Gastrocnemius medialis (tissue), 4 donors: ENCODE data around the gene ERC1. TPM values are rescaled to one million over a fixed set of nuclear protein-coding genes. Genes with fewer than 3 reads are reported as not detected.

Source experiments
- ATAC-seq, 2 donors: fragments of 150-250 bp; one replicate each; pipeline ENCODE4 v1.9.1; 2016
- DNase-seq, 2 donors: peaks; one replicate each; pipeline ENCODE4 v3.0.0-alpha.2; 2019
- H3K27ac ChIP-seq, 4 donors: fragments of 200-600 bp; sonication (generic); 1 replicate in 1 of 4; 2 replicates in 3 of 4; pipeline ENCODE4 v1.5.1; 2016 to 2018; ENCODE audit warnings: mild to moderate bottlenecking in 2 of 4, moderate library complexity in 1 of 4
- H3K27me3 ChIP-seq, 3 donors: fragments of 200-600 bp; sonication (generic) in 2 of 3; 1 replicate in 1 of 3; 2 replicates in 2 of 3; pipeline versions ENCODE4 v1.5.1 to v1.6.0; 2016 to 2019; ENCODE audit warnings: mild to moderate bottlenecking in 1 of 3, moderate library complexity in 1 of 3
- H3K36me3 ChIP-seq, 2 donors: fragments of 200-600 bp; sonication (generic) in 1 of 2; one replicate each; pipeline ENCODE4 v1.5.1; 2017 to 2018
- H3K4me1 ChIP-seq, 2 donors: fragments of 200-600 bp; sonication (generic) in 1 of 2; one replicate each; pipeline ENCODE4 v1.5.1; 2016 to 2017; ENCODE audit warnings: mild to moderate bottlenecking in 2 of 2
- H3K4me3 ChIP-seq, 4 donors: fragments of 200-600 bp; sonication (generic) in 3 of 4; 1 replicate in 1 of 4; 2 replicates in 3 of 4; pipeline ENCODE4 v1.5.1; 2016 to 2019; ENCODE audit warnings: mild to moderate bottlenecking in 2 of 4
- H3K9me3 ChIP-seq, 3 donors: fragments of 200-600 bp; sonication (generic) in 2 of 3; 1 replicate in 1 of 3; 2 replicates in 2 of 3; pipeline ENCODE4 v1.5.1; 2016 to 2019
- POLR2A ChIP-seq, 2 donors: fragments of 450-650 bp; IDR thresholded peaks; one replicate each; pipeline ENCODE4 v1.6.1; 2017; ENCODE audit warnings: antibody characterized with exemption in 2 of 2, mild to moderate bottlenecking in 2 of 2, moderate library complexity in 2 of 2
- in situ Hi-C, 4 donors: fragments of 200-750 bp; cut with MboI; loops; one replicate each; pipeline versions ENCODE4 v1.15.0 to v1.8.0; 2017; ENCODE audit warnings: low sequenced_read_pairs in 4 of 4
- intact Hi-C: fragments of 100-400 bp; cut with DNase I; formaldehyde crosslinking; loops from one replicate; pipeline ENCODE4 v1.15.1; 2023; ENCODE audit warnings: low total_unique reads
- total RNA-seq, 4 donors: library from RNA; depleted of rRNA; stranded (reverse); fragments of >200 nt; gene quantifications; one replicate each; pipeline versions ENCODE4 v1.1.0 to v1.2.3, GENCODE V29; 2016
- TF ChIP-seq, protein P1 (sequence below), 5 experiments: fragments of 450-650 bp in 3 of 5; fragments of 200-600 bp in 2 of 5; sonication (generic) in 2 of 5; IDR thresholded peaks in 4 of 5; conservative IDR thresholded peaks in 1 of 5; 1 replicate in 4 of 5; 2 replicates in 1 of 5; pipeline ENCODE4 v1.5.1; 2016 to 2019; ENCODE audit warnings: antibody characterized with exemption in 5 of 5, mild to moderate bottlenecking in 3 of 5, moderate library complexity in 3 of 5

Gene ERC1
- total RNA-seq, 4 donors from 2014 or later, result 20.3 to 39.1 (median 23.5) TPM

DNA sequence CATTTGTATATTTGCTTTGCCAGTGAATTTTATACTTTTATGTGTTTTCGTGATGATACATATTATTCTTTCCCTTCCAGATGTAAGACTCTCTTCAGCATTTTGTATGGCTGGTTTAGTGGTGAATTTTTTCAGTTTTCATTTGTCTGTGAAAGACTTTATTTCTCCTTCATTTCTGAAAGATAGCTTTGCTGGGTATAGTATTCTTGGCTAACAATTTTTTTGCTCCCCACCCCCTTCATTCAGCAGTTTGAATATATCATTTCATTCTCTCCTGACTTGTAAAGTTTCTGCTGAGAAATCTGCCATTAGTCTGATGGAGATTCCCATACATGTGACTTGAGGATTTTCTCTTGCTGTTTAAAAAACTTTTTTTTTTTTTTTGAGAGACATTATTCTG lies 72.8 kb downstream of the ERC1 start:
- ATAC-seq (no peak), DNase-seq (no peak)
- intact Hi-C loops (no loop called here), in situ Hi-C loops (no loop called here)
- TF ChIP-seq POLR2A (IDR thresholded peaks at IDR 0.05), result no peak
- TF ChIP-seq, protein P1, sequence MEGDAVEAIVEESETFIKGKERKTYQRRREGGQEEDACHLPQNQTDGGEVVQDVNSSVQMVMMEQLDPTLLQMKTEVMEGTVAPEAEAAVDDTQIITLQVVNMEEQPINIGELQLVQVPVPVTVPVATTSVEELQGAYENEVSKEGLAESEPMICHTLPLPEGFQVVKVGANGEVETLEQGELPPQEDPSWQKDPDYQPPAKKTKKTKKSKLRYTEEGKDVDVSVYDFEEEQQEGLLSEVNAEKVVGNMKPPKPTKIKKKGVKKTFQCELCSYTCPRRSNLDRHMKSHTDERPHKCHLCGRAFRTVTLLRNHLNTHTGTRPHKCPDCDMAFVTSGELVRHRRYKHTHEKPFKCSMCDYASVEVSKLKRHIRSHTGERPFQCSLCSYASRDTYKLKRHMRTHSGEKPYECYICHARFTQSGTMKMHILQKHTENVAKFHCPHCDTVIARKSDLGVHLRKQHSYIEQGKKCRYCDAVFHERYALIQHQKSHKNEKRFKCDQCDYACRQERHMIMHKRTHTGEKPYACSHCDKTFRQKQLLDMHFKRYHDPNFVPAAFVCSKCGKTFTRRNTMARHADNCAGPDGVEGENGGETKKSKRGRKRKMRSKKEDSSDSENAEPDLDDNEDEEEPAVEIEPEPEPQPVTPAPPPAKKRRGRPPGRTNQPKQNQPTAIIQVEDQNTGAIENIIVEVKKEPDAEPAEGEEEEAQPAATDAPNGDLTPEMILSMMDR (IDR thresholded peaks at IDR 0.05 in 4 of 5, conservative IDR thresholded peaks at IDR 0.05 in 1 of 5), result no peak
- Histone ChIP-seq H3K9me3 (peaks cover 0 to 13% (median 0%) of the 10 kb centered on the region in 3 donors), H3K36me3 (peaks cover 0 to 3% of the 10 kb centered on the region in 2 donors), H3K27me3 (no peaks in the 10 kb centered on the region), H3K27ac (no peak overlapping the region), H3K4me1 (peaks cover 0 to 3% of the 10 kb centered on the region in 2 donors), H3K4me3 (no peak overlapping the region)

DNA sequence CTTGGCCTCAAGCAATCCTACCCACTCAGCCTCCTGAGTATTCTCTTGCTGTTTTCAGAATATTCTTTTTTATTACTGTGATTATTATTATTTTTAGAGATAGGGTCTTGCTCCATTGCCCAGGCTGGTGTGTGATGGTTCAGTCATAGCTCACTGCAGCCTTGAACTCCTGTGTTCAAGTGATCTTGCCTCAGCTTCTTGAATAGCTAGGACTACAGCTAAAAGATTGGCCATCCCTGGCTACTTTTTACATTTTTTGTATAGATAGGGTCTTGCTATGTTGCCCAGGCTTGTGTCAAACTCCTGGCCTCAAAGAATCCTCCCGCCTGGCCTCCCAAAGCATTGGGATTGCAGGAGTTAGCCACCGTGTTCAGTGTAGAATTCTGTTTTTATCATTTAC lies 73.3 kb downstream of the ERC1 start:
- no peak overlapping the region for H3K4me3 ChIP-seq
- peaks cover 0 to 3% of the 10 kb centered on the region in 2 donors for H3K4me1 ChIP-seq
- H3K9me3 ChIP-seq, result peaks cover 0 to 13% (median 0%) of the 10 kb centered on the region in 3 donors
- H3K27ac ChIP-seq, result no peak overlapping the region
- no peak for TF ChIP-seq POLR2A (IDR thresholded peaks at IDR 0.05)
- TF ChIP-seq, protein P1 (IDR thresholded peaks at IDR 0.05 in 4 of 5, conservative IDR thresholded peaks at IDR 0.05 in 1 of 5), result no peak
- intact Hi-C loops, result no loop called here
- DNase-seq (no peak), ATAC-seq (no peak)
- H3K27me3 ChIP-seq, result no peaks in the 10 kb centered on the region
- H3K36me3 ChIP-seq, result peaks cover 0 to 3% of the 10 kb centered on the region in 2 donors
- in situ Hi-C loops, result no loop called here

- ATAC-seq (no peak), DNase-seq (no peak)
- TF ChIP-seq POLR2A (IDR thresholded peaks at IDR 0.05), result no peak
- TF ChIP-seq, protein P1 (IDR thresholded peaks at IDR 0.05 in 4 of 5, conservative IDR thresholded peaks at IDR 0.05 in 1 of 5), result no peak
- H3K27me3 ChIP-seq, result no peaks in the 10 kb centered on the region
- H3K4me1 ChIP-seq, result peaks cover 0 to 3% of the 10 kb centered on the region in 2 donors
- H3K4me3 ChIP-seq, result no peak overlapping the region
- peaks cover 0 to 13% (median 0%) of the 10 kb centered on the region in 3 donors for H3K9me3 ChIP-seq
- H3K36me3 ChIP-seq, result peaks cover 0 to 3% of the 10 kb centered on the region in 2 donors
- intact Hi-C loops (no loop called here), in situ Hi-C loops (no loop called here)
- no peak overlapping the region for H3K27ac ChIP-seq
Observed at GRCh38 chr12:1065629-1066028, 74.6 kb downstream of the ERC1 start.

DNA sequence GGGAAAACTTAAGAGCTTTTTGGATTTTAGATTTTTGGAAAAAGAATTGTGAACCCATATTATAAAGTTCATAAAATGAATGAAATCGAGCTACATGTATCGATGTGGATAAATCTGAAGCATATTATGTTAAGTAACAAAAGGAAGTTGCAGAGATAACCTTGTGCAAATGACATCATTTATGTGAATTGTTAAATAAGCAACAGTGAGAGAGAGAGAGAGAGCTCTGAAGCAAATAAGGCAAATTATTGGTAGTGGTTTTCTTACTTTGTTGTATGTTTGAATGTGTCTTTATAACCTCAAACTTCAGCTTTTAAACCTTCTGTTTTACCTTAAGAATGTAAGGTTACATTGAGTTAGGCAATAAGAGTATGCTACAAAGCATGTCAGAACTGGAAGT lies 78.8 kb downstream of the ERC1 start:
- TF ChIP-seq, protein P1 (IDR thresholded peaks at IDR 0.05 in 4 of 5, conservative IDR thresholded peaks at IDR 0.05 in 1 of 5), result no peak
- TF ChIP-seq POLR2A (IDR thresholded peaks at IDR 0.05), result no peak
- Histone ChIP-seq H3K4me1 (peaks cover 0 to 3% of the 10 kb centered on the region in 2 donors), H3K36me3 (no peaks in the 10 kb centered on the region), H3K9me3 (no peaks in the 10 kb centered on the region), H3K27ac (no peak overlapping the region), H3K27me3 (no peaks in the 10 kb centered on the region), H3K4me3 (no peak overlapping the region)
- ATAC-seq, result no peak
- no peak for DNase-seq
- intact Hi-C loops (no loop called here), in situ Hi-C loops (no loop called here)

- no peak for ATAC-seq
- intact Hi-C loops (no loop called here), in situ Hi-C loops (no loop called here)
Observed at GRCh38 chr12:1071182-1071581, 80.2 kb downstream of the ERC1 start.

More at GRCh38 chr12:1071182-1071581, 80.2 kb downstream of the ERC1 start:
- TF ChIP-seq, protein P1 (IDR thresholded peaks at IDR 0.05 in 4 of 5, conservative IDR thresholded peaks at IDR 0.05 in 1 of 5), result no peak
- no peak for TF ChIP-seq POLR2A (IDR thresholded peaks at IDR 0.05)
- H3K4me3 ChIP-seq, result no peak overlapping the region
- H3K36me3 ChIP-seq, result no peaks in the 10 kb centered on the region
- H3K9me3 ChIP-seq, result no peaks in the 10 kb centered on the region
- no peak for DNase-seq
- peaks cover 0 to 3% of the 10 kb centered on the region in 2 donors for H3K4me1 ChIP-seq
- H3K27ac ChIP-seq, result no peak overlapping the region
- H3K27me3 ChIP-seq, result no peaks in the 10 kb centered on the region
